ENCODE measurements around the gene SYNPO.

SYNPO gene

GRCh38 chr5:150596826-150597225, 43.6 kb upstream of the SYNPO start:
- no peaks in the 10 kb centered on the region for H3K9me3 ChIP-seq (replicated peaks; ENCODE audit: insufficient read depth, low read length)
- H3K4me3 ChIP-seq (ENCODE audit: low read length), result no peak overlapping the region
- no peaks in the 10 kb centered on the region for H3K27me3 ChIP-seq (replicated peaks; ENCODE audit: insufficient read depth, low read length)
- no peaks in the 10 kb centered on the region for H3K9me2 ChIP-seq (replicated peaks; ENCODE audit: insufficient read depth, low read length)
- no peak overlapping the region for H3K4me2 ChIP-seq (ENCODE audit: low read depth, low read length)
- H3K27ac ChIP-seq (ENCODE audit: low read length), result no peak overlapping the region
- DNase-seq, result no peak
- H3K79me2 ChIP-seq (ENCODE audit: low read length), result no peaks in the 10 kb centered on the region
- H2AFZ ChIP-seq (ENCODE audit: low read length), result no peak overlapping the region
- H3F3A ChIP-seq (ENCODE audit: insufficient read depth, low read length), result no peaks in the 10 kb centered on the region
- no peaks in the 10 kb centered on the region for H3K36me3 ChIP-seq (replicated peaks; ENCODE audit: insufficient read depth, low read length)
- no peaks in the 10 kb centered on the region for H3K4me1 ChIP-seq (ENCODE audit: low read length)
- no peak overlapping the region for H3K9ac ChIP-seq (ENCODE audit: low read length)
- no peaks in the 10 kb centered on the region for H4K20me1 ChIP-seq (ENCODE audit: insufficient read depth, low read length)
- no peak for TF ChIP-seq EZH2phosphoT487 (IDR thresholded peaks at IDR 0.05; ENCODE audit: low read length)
- TF ChIP-seq EZH2 (optimal IDR thresholded peaks at IDR 0.05; ENCODE audit: low read depth, low read length), result no peak
- TF ChIP-seq CTCF (IDR thresholded peaks at IDR 0.05; ENCODE audit: low read length), result no peak

- TF ChIP-seq EZH2 (optimal IDR thresholded peaks at IDR 0.05; ENCODE audit: low read depth, low read length), result no peak
- Histone ChIP-seq H3K79me2 (ENCODE audit: low read length) (no peaks in the 10 kb centered on the region), H3K9ac (ENCODE audit: low read length) (no peak overlapping the region), H3K4me2 (ENCODE audit: low read depth, low read length) (no peak overlapping the region), H3K27ac (ENCODE audit: low read length) (no peak overlapping the region), H2AFZ (ENCODE audit: low read length) (no peak overlapping the region), H3K9me2 (replicated peaks; ENCODE audit: insufficient read depth, low read length) (no peaks in the 10 kb centered on the region), H3K9me3 (replicated peaks; ENCODE audit: insufficient read depth, low read length) (no peaks in the 10 kb centered on the region), H3K4me3 (ENCODE audit: low read length) (no peak overlapping the region), H3K36me3 (replicated peaks; ENCODE audit: insufficient read depth, low read length) (no peaks in the 10 kb centered on the region), H3F3A (ENCODE audit: insufficient read depth, low read length) (no peaks in the 10 kb centered on the region), H3K4me1 (ENCODE audit: low read length) (no peaks in the 10 kb centered on the region), H3K27me3 (replicated peaks; ENCODE audit: insufficient read depth, low read length) (no peaks in the 10 kb centered on the region), H4K20me1 (ENCODE audit: insufficient read depth, low read length) (no peaks in the 10 kb centered on the region)
- no peak for DNase-seq
These were observed 42.5 kb upstream of the SYNPO start for GRCh38 chr5:150598006-150598405.

GRCh38 chr5:150598821-150599273, 41.6 kb upstream of the SYNPO start:
- H3K9me3 ChIP-seq (replicated peaks; ENCODE audit: insufficient read depth, low read length), result no peaks in the 10 kb centered on the region
- H4K20me1 ChIP-seq (ENCODE audit: insufficient read depth, low read length), result no peaks in the 10 kb centered on the region
- no peak overlapping the region for H3K27ac ChIP-seq (ENCODE audit: low read length)
- DNase-seq, result no peak
- no peak overlapping the region for H2AFZ ChIP-seq (ENCODE audit: low read length)
- no peak overlapping the region for H3K4me2 ChIP-seq (ENCODE audit: low read depth, low read length)
- TF ChIP-seq EZH2 (optimal IDR thresholded peaks at IDR 0.05; ENCODE audit: low read depth, low read length) (no peak), EZH2phosphoT487 (IDR thresholded peaks at IDR 0.05; ENCODE audit: low read length) (no peak), CTCF (IDR thresholded peaks at IDR 0.05; ENCODE audit: low read length) (no peak)
- H3K27me3 ChIP-seq (replicated peaks; ENCODE audit: insufficient read depth, low read length), result no peaks in the 10 kb centered on the region
- H3K4me3 ChIP-seq (ENCODE audit: low read length), result no peak overlapping the region
- no peaks in the 10 kb centered on the region for H3F3A ChIP-seq (ENCODE audit: insufficient read depth, low read length)
- H3K9me2 ChIP-seq (replicated peaks; ENCODE audit: insufficient read depth, low read length), result no peaks in the 10 kb centered on the region
- H3K79me2 ChIP-seq (ENCODE audit: low read length), result no peaks in the 10 kb centered on the region
- no peak overlapping the region for H3K9ac ChIP-seq (ENCODE audit: low read length)
- H3K4me1 ChIP-seq (ENCODE audit: low read length), result no peaks in the 10 kb centered on the region
- no peaks in the 10 kb centered on the region for H3K36me3 ChIP-seq (replicated peaks; ENCODE audit: insufficient read depth, low read length)

- Histone ChIP-seq H2AFZ (ENCODE audit: low read length) (no peak overlapping the region), H3K9me3 (replicated peaks; ENCODE audit: insufficient read depth, low read length) (no peaks in the 10 kb centered on the region), H3F3A (ENCODE audit: insufficient read depth, low read length) (no peaks in the 10 kb centered on the region), H3K9me2 (replicated peaks; ENCODE audit: insufficient read depth, low read length) (no peaks in the 10 kb centered on the region), H3K9ac (ENCODE audit: low read length) (no peak overlapping the region), H3K36me3 (replicated peaks; ENCODE audit: insufficient read depth, low read length) (no peaks in the 10 kb centered on the region), H3K4me3 (ENCODE audit: low read length) (no peak overlapping the region), H3K27me3 (replicated peaks; ENCODE audit: insufficient read depth, low read length) (no peaks in the 10 kb centered on the region), H3K27ac (ENCODE audit: low read length) (no peak overlapping the region), H3K4me1 (ENCODE audit: low read length) (no peaks in the 10 kb centered on the region), H3K79me2 (ENCODE audit: low read length) (no peaks in the 10 kb centered on the region), H4K20me1 (ENCODE audit: insufficient read depth, low read length) (no peaks in the 10 kb centered on the region), H3K4me2 (ENCODE audit: low read depth, low read length) (no peak overlapping the region)
- TF ChIP-seq EZH2 (optimal IDR thresholded peaks at IDR 0.05; ENCODE audit: low read depth, low read length), result no peak
- no peak for TF ChIP-seq EZH2phosphoT487 (IDR thresholded peaks at IDR 0.05; ENCODE audit: low read length)
- TF ChIP-seq CTCF (IDR thresholded peaks at IDR 0.05; ENCODE audit: low read length), result no peak
- no peak for DNase-seq
These were observed 41.2 kb upstream of the SYNPO start for GRCh38 chr5:150599281-150599680.
